HepG2 (cell line): ENCODE data around the gene MLLT1.

Experiments
- EZH2 ChIP-seq: conservative IDR thresholded peaks from 2 replicates; pipeline ENCODE4 v1.6.1; 2012; ENCODE audit warnings: mild to moderate bottlenecking, low read depth, low read length, moderate library complexity
- MYC ChIP-seq: sonication (generic); formaldehyde crosslinking; IDR thresholded peaks from 2 replicates; pipeline ENCODE4 v1.9.0; 2021; ENCODE audit warnings: missing genetic modification reagents, borderline replicate concordance
- PHB2 ChIP-seq: fragments of 450-650 bp; IDR thresholded peaks from 2 replicates; pipeline ENCODE4 v1.6.1; 2018; ENCODE audit not compliant: partially characterized antibody
- RBFOX2 ChIP-seq: fragments of 200-400 bp; formaldehyde crosslinking; IDR thresholded peaks from 2 replicates; pipeline ENCODE4 v1.6.1; 2017; ENCODE audit warnings: low read depth, mild to moderate bottlenecking, low read length
- STAT6 ChIP-seq: sonication (generic); formaldehyde crosslinking; IDR thresholded peaks from 2 replicates; pipeline ENCODE4 v1.4.0; 2020; ENCODE audit warnings: missing genetic modification reagents, mild to moderate bottlenecking, borderline replicate concordance
- ZBTB26 ChIP-seq: IDR thresholded peaks from 2 replicates; pipeline ENCODE4 v1.6.1; 2016; ENCODE audit warnings: missing compliant biosample characterization, missing genetic modification reagents, borderline replicate concordance
- ZNF101 ChIP-seq: sonication (generic); formaldehyde crosslinking; IDR thresholded peaks from 2 replicates; pipeline ENCODE4 v1.4.0; 2020; ENCODE audit warnings: mild to moderate bottlenecking, low read depth, missing genetic modification reagents, borderline replicate concordance
- ZNF138 ChIP-seq: sonication (generic); formaldehyde crosslinking; IDR thresholded peaks from 2 replicates; pipeline ENCODE4 v1.5.0; 2020; ENCODE audit warnings: mild to moderate bottlenecking, low read depth, missing genetic modification reagents
- ZNF354B ChIP-seq: sonication (generic); formaldehyde crosslinking; IDR thresholded peaks from 2 replicates; pipeline ENCODE4 v1.8.0; 2022; ENCODE audit warnings: mild to moderate bottlenecking, missing genetic modification reagents
- ZNF83 ChIP-seq: sonication (generic); formaldehyde crosslinking; IDR thresholded peaks from 2 replicates; pipeline ENCODE4 v1.4.0; 2020; ENCODE audit warnings: missing genetic modification reagents, mild to moderate bottlenecking, borderline replicate concordance

DNA sequence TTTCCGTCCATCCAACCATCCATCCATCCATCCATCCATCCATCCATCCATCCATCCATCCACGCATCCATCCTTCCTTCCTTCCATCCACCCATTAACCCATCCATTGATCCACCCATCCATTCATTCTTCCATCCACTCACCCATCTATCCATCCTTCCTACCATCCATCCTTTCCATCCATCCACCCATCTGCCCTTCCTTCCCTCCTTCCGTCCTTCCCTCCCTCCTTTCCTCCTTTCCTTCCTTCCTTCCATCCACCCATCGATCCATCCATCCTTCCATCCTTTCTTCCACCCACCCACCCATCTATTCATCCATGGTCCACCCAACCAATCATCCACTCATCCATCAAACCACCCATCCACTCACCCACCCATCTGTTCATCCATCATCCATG, 70.1 kb downstream of the MLLT1 start:
- no peak for TF ChIP-seq PHB2
- no peak for TF ChIP-seq EZH2
- no peak for TF ChIP-seq STAT6
- no peak for TF ChIP-seq MYC
- TF ChIP-seq ZNF101 (CRISPR knock-in tag) = no peak
- no peak for TF ChIP-seq RBFOX2
- TF ChIP-seq ZNF138 = no peak
- TF ChIP-seq ZNF354B (CRISPR knock-in tag) = no peak
- no peak for TF ChIP-seq ZNF83 (CRISPR knock-in tag)
- no peak for TF ChIP-seq ZBTB26 (CRISPR knock-in tag)
